MM.1S (cell line): ENCODE results near the gene MARF1.

Experiments used
- CTCF ChIP-seq: fragments of 300-600 bp; sonication (generic); IDR thresholded peaks from 2 replicates; pipeline ENCODE4 v1.5.1; 2016; ENCODE audit warnings: antibody characterized with exemption, low read length, mixed read lengths
- EZH2 ChIP-seq: fragments of 300-600 bp; sonication (generic); optimal IDR thresholded peaks from 2 replicates; pipeline ENCODE3; 2017; ENCODE audit warnings: low read depth, mild to moderate bottlenecking, antibody characterized with exemption, low read length, mixed read lengths

- no peak for TF ChIP-seq CTCF
- no peak for TF ChIP-seq EZH2
These were observed 50.6 kb downstream of the MARF1 start for GRCh38 chr16:15592324-15592723.
